OCI-LY7 (cell line): Measurements from ENCODE around the gene ACTA2.

Source experiments
- EZH2phosphoT487 ChIP-seq: fragments of 200-600 bp; sonication (generic); IDR thresholded peaks from 2 replicates; pipeline ENCODE4 v1.6.1; 2018; ENCODE audit warnings: low read depth, borderline replicate concordance, mild to moderate bottlenecking, mixed run types, antibody characterized with exemption, low read length, moderate library complexity, mixed read lengths
- TF ChIP-seq, protein P1 (sequence below): fragments of 200-600 bp; sonication (generic); conservative IDR thresholded peaks from 2 replicates; pipeline ENCODE4 v1.5.1; 2014; ENCODE audit warnings: mild to moderate bottlenecking, antibody characterized with exemption, low read length, moderate library complexity, mixed read lengths

DNA sequence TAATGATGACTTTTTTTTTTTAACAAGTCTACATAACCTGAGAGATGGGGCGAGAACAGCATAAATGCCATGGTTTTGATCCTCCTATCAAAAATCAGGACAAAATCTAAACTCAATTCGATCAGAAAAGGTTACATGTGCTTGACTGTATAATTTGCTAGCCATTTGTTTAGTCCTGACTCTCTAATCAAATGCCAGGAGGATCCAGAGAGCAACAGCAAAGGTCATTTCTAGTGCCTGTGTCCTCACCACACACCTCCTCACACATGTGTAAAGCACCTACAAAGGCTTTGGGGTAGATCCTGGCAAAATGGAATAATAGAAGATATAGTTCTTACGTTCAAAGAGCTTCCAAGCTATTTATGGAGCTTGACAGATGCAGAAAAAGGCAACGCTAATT, 27.0 kb upstream of the ACTA2 start:
- TF ChIP-seq, protein P1, sequence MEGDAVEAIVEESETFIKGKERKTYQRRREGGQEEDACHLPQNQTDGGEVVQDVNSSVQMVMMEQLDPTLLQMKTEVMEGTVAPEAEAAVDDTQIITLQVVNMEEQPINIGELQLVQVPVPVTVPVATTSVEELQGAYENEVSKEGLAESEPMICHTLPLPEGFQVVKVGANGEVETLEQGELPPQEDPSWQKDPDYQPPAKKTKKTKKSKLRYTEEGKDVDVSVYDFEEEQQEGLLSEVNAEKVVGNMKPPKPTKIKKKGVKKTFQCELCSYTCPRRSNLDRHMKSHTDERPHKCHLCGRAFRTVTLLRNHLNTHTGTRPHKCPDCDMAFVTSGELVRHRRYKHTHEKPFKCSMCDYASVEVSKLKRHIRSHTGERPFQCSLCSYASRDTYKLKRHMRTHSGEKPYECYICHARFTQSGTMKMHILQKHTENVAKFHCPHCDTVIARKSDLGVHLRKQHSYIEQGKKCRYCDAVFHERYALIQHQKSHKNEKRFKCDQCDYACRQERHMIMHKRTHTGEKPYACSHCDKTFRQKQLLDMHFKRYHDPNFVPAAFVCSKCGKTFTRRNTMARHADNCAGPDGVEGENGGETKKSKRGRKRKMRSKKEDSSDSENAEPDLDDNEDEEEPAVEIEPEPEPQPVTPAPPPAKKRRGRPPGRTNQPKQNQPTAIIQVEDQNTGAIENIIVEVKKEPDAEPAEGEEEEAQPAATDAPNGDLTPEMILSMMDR = no peak
- TF ChIP-seq EZH2phosphoT487 = no peak
